Ammon's horn (tissue), 1 donor: ENCODE results near the gene GIMAP1.
"Not testable (repeated sequence)": the region's sequence is repeated elsewhere in the genome, so short reads cannot be mapped to it uniquely, and the experiment has no call there.

ENCODE experiments used
- DNase-seq: peaks from one replicate; pipeline ENCODE4 v3.0.0-alpha.2; 2016; ENCODE audit warnings: low spot score

The GIMAP1 gene

DNA sequence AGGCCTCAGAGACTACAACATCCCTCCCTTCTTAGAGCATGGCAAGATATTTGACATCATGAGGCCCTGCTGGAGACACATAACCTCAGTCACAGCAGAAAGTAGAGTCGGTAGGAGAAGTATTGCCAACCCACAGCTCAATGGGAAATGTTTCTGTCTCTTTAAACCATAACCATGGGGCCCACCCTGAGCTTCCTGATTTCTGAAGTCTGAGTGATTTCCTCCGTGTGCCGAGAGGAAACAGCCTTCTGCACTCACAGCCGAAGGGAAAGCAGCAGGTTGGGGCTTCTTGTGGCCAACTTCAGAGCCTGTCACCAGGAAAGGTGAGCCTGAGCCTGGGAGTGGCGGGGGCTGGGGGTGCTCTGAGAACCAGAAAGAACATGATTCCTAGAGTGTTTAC lies at the start of gene GIMAP1:
Gene GIMAP1 (plus strand): TSS at position 246 of the 400 bp plus-strand sequence. CDS start 2,435 bp downstream, outside the sequence.
- DNase-seq, result peak; percentile 55

DNA sequence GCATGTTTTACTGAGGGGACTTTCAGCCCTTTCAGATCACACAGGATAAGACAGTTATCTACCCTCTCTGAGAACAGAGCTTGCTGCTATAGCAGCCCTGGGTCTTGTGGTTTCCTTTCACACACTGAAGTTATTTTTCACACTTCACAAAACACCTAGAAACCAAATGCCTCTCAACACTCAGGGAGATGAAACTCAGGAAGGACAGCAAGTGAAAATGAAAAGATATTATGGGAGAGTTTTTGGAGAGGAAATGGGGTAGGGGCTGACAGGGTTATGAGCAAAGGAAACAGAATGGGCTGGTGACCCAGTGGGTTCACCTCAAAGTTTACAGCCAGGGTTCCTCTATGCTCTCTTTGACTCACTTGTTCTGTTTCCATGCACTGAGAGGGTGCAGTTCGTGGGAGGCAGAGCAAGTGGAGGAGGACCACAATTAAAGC lies 47.9 kb upstream of the GIMAP1 start:
- no peak for DNase-seq

DNA sequence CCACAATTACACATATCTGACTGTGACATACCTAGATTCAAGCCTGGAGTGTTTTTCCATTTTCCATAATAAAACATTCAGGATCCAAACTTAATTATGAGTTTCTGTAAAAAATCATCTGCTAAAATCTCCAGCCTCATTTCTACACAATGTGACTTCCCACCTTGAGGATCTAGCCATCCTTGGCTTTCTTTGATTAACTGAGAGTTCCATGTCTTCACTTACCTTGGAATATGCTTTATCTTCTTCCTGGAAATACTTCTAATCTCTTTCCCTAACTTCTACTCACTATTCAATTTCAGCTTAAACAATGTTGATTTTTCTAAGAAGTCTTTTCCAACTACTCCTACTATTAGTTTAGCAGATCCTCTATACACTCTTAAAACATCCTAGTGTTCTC lies 47.4 kb upstream of the GIMAP1 start:
- no peak for DNase-seq

DNA sequence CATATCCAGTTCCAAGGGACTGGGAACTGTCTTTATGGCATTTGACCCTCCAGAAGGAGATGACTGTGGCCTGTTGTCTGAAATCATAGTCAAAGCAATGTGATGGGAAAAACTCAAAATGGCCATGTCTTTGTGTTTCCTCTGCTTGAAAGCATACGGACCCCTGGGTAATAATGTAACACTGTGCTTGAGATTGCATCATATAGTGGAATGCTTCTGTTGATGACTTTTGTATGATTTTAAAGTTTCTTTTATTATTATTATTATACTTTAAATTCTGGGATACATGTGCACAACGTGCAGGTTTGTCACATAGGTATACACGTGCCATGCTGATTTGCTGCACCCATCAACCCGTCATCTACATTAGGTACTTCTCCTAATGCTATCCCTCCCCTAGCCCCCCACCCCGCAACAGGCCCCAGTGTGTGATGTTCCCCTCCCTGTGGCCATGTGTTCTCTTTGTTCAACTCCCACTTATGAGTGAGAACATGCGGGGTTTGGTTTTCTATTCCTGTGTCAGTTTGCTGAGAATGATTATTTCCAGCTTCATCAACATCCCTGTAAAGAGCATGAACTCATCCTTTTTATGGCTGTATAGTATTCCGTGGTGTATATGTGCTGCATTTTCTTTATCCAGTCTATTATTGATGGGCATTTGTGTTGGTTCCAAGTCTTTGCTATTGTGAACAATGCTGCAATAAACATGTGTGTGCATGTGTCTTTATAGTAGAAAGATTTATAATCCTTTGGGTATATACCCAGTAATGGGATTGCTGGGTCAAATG lies 44.4 kb upstream of the GIMAP1 start:
- not testable (repeated sequence) for DNase-seq

DNA sequence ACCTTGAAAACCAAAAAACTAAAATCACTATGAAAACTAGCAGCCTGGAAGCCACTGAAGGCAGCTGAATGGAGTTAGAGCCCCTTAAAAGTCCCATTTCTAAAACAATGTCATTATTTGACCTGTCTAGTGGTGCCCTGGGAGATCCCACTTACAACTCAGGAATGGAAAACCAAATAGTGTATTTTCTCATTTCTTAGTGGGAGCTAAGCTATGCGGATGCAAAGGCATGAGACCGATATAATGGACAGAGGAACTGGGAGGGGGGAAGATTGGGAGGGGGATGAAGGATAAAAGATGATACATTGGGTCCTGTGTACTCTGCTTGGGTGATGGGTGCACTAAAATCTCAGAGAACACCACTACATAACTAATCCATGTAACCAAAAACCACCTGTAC lies 40.7 kb upstream of the GIMAP1 start:
- DNase-seq, result no peak

DNA sequence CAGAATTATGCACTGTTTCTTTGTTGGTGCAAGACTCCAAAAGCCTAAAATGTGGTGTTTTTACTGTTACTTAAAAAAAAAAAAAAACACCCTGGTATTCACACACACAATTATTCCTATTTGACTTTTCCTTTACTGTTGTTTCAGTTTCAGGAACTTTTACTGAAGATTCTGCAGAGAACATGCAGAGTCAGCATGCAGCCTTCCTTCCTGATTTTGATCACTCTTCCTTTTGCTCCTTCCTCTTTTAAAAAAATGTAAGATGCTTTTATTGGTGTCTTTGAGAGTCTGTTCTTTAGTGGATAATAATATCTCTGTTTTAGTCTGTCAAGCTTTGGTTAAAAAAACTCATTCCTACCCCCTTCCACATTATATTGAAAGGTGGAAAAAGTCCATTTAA lies 40.1 kb upstream of the GIMAP1 start:
- not testable (repeated sequence) for DNase-seq

DNA sequence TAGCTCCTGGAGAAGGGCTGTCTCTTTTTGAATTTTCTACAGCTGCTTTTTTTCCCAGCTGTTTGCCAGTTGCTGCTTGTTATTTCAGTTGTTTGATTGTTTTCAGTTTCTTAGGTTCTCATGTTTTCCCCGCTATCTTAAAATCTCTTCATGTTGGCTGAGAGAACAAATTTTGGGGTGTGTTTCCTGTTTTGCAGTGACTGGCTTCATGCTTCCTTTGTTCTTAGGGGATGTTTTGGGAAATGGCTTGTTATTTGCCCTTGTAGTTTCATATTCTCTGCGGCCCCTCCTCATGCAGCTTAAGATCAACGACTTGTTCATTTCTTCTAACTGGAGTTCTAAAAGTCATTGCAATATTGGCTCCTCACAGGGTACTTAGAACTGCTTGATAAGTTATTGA lies 39.6 kb upstream of the GIMAP1 start:
- not testable (repeated sequence) for DNase-seq

DNA sequence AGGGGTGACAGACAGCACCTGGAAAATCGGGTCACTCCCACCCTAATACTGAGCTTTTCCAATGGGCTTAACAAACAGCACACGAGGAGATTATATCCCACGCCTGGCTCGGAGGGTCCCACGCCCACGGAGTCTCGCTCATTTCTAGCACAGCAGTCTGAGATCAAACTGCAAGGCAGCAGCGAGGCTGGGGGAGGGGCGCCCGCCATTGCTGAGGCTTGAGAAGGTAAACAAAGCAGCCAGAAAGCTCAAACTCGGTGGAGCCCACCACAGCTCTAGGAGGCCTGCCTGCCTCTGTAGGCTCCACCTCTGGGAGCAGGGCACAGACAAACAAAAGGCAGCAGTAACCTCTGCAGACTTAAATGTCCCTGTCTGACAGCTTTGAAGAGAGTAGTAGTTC lies 37.8 kb upstream of the GIMAP1 start:
- DNase-seq, result not testable (repeated sequence)

DNA sequence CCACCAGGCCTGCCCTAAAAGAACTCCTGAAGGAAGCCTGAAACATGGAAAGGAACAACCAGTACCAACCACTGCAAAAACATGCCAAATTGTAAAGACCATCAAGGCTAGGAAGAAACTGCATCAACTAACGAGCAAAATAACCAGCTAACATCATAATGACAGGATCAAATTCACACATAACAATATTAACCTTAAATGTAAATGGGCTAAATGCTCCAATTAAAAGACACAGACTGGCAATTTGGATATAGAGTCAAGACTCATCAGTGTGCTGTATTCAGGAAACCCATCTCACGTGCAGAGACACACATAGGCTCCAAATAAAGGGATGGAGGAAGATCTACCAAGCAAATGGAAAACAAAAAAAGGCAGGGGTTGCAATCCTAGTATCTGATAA lies 36.0 kb upstream of the GIMAP1 start:
- not testable (repeated sequence) for DNase-seq

DNA sequence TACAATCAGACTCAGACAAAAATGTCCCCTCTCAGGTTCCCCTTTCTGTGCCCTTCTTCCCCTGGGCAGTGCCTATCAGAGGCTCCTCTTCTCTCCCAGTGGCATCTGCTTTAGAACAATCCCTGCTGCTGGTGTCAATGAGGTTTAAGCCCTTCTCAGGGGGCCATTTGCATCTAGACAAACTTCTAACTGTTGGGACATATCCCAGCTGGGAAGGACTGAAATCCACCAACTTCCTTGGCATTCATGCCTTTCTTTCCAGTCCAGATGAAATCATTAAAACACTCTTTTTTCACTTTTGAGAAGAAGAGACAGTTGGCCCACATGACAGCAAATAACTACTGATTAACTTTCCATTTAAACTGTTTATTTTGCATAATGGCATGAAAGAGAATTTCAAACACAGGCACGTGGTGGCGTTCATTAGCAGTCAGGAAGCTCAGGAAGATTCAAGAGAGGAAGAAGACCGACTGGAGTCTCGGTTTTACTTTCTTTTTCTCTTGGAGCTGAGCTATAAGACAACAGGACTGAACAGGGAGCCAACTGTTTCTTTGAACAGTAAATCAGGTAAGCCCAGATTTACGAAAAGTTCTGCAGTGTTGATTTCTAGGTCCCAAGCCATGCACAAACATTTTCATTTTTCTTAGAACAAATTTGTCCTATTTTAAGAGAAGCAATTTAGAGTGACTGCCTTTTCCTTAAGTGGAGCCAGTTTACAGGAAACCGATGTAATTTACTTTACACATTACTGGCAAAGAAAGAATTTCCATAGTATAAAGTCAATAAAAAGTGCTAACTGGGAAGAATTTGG lies 31.0 kb upstream of the GIMAP1 start, which contains the start of gene GIMAP2:
Gene GIMAP2 (plus strand): TSS at position 488 of the 811 bp plus-strand sequence. CDS start 1,354 bp downstream, outside the sequence.
- DNase-seq, result peak; percentile 52

DNA sequence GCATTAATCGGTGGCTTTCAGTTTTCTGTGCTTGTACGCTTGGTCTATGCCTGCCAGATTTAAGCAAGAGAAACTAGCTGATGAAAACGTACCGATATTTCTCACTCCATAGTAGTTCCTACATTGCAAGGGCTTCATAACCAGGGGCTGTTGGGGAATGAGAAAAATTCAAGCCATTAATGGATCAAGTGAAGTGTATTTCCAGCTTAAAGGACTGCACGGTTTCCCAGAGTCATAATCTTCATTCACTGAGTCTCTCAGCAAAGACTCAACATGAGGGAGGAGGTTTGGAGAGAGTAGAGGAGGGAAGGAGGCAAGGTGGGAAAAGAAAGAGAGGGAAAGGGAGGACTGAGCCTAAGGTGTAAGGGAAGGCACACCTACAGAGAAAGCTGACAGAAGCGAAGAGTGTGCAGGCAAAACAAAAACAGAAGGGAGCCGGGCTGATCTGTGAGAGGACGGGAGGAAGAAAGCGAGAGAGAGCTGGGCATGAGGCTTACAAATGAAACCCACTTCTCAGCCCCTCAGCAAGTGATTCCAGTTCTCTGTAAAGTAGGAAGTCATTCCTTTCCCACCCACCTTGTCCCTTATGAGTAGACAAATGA lies 30.3 kb upstream of the GIMAP1 start:
- DNase-seq, result no peak

DNA sequence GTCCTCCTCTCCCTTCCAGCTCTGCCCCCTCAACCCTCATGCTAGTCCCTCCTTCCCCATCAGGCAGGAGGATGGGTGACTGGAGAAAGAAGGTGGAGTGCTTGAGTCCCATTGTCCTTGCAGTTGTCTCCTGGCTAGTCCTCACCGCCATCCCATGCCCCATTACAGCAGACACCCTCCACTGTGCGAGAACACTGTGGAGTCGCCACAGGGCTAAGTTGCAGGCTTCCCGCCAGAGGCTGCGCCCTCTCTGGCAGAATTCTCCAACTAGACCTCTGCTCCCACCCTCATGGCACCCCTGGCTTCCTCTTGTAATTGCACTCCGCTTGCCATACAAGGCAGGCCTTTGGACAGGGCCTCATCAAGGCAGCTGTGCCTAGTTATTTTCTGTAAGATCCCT lies 27.8 kb upstream of the GIMAP1 start:
- no peak for DNase-seq

DNA sequence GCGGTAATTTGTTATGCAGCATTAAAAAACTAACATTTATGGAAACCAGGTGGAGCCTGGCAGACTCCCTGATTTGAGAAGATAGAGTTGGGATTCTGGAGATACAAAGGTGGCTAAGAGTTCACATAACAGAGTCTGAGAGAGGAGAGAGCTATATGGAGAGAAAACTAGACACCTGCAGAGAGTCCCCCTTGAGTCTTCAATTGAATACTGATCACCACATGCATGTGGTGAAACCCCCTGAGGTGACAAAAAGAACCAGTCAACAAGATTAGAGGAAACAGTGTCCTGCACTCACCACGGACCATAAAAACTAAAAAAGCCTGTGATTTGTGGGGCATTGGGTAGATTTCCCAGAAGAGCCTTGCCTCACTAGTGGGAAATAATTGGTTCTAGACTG lies 20.8 kb upstream of the GIMAP1 start:
- DNase-seq, result no peak

DNA sequence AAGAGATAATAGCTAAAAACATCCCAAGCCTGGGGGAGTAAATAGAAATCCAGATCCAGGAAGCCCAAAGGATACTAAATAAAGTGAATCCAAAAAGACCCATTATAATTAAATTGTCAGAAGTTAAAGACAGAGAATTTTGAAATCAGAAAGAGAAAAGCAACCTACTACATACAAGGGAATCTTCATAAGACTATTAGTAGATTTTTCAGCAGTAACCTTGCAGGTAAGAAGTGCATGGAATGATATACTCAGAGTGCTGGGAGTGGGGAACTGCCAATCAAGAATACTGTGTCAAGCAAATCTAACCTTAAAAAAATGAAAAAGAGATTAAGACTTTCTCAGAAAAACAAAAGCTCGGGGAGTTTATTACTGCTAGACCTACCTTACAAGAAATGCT lies 13.2 kb upstream of the GIMAP1 start:
- DNase-seq, result no peak

DNA sequence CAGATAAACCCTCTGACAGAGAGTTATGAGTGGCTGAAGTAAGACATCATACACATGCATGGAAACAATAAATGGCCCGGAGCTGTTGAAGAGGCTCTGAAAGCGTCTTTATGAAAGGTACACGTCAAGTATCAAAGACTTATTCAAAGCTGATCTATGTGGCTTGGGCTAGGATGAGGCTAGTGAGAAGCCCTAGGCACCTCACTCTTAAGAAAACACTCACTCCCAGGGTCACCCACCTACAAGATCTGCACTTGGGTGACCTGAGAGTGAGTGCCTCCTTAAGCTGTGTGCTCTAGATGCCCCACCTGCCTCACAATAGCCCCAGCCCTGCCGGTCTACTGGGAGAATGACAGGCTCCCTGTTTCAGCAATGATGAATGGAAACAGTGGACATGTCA lies 1.1 kb upstream of the GIMAP1 start:
- DNase-seq, result no peak

DNA sequence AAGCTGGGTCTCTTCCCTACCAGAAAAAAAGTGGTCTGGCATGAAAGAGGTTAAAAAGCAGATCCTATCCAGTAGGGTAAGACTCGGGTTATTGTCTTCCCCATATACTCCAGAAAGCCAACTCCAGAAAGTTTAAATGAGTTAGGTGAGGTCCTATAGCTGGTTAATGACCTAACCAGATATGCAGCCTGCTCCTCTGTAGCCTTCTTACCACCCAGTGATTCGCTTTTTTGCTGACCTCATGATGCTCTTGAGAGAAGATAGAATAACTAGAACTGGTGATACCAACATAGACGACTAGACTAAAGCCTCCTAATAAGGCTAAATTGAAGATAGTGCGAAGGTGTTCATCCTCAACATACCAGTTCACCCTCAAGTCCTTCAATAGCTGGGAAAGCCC lies 675 bp upstream of the GIMAP1 start:
- no peak for DNase-seq

DNA sequence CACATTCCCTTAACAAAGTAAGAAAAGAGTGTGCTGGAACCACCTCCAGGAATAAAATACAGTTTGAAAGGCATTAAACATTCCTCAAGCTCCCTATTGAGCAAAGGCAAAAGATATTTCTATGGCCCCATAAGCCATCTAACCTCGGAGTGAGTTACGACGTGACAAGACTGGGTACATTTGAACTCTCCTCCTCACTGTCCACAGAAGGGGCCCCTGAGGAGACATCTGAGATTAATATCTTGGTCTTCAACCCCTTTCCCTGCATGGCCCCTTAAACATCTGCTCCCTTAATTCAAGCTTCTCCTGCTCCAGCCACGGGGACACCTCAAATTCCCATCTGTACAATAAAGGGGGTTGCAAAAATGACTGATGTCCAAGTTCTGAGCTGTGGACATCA lies 526 bp downstream of the GIMAP1 start:
- no peak for DNase-seq

DNA sequence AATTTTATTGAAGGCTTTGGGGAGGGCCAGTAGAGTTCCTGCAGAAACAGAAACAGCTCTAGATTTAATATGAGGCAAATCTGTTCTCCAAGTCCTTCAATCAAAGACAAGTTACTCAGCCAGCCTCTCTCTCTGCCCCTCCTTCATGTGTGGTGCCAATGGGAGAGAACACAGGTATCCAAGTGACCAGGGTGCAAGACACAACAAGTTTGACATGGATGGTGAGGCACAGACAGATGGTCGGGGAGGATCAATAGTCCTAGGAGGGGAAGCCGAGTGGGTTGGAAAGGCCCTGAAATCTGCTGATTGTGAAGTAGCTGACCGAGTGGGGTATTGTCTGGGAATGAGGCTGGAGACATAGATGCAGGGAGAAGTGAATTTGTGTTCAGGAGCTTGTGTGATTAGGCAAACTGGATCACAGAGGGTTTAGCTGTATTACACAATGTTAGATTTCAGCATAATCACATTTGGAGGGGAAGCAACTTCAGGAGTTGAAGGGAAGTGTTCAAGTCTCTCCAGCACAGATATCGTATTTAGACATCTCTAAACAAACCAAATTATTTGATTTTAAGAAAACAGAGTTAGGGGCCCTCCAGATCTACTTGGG lies 1.5 kb downstream of the GIMAP1 start:
- DNase-seq, result no peak

DNA sequence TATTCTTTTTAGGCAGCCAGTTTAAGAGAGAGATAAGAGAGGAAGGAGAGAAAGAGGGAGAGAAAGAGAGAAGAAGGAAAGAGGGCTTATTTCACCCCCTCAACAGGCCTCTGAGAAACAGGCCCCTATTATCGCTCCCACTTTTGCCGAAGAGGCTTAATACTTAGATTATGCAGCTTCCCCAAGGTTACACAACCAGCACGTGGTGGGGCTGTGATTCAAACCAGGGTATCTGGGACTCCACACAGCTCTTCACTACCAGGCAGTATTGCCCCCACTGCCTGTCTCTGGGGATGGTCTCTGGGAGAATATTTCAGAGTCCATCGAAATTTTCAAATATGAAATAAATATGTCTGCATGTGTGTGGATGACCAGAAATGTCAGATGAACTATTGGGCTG lies 3.0 kb downstream of the GIMAP1 start:
- DNase-seq, result no peak

DNA sequence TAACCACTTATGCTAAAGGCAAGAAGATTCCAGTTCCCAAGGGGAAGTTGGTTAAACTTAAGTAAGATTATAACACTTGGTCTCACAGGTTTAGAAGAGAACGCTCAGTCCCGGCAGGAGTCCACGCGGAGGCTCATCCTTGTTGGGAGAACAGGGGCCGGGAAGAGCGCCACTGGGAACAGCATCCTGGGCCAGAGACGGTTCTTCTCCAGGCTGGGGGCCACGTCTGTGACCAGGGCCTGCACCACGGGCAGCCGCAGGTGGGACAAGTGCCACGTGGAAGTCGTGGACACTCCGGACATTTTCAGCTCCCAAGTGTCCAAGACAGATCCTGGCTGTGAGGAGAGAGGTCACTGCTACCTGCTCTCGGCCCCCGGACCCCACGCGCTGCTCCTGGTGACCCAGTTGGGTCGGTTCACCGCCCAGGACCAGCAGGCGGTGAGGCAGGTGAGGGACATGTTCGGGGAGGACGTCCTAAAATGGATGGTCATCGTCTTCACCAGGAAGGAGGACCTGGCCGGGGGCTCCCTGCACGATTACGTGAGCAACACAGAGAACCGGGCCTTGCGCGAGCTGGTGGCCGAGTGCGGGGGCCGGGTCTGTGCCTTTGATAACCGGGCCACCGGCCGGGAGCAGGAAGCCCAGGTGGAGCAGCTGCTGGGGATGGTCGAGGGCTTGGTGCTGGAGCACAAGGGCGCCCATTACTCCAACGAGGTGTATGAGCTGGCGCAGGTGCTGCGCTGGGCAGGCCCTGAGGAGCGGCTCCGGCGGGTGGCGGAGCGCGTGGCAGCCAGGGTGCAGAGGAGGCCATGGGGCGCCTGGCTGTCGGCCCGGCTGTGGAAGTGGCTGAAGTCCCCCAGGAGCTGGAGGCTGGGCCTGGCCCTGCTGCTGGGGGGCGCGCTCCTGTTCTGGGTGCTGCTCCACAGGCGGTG lies 3.8 kb downstream of the GIMAP1 start:
- DNase-seq, result no peak

DNA sequence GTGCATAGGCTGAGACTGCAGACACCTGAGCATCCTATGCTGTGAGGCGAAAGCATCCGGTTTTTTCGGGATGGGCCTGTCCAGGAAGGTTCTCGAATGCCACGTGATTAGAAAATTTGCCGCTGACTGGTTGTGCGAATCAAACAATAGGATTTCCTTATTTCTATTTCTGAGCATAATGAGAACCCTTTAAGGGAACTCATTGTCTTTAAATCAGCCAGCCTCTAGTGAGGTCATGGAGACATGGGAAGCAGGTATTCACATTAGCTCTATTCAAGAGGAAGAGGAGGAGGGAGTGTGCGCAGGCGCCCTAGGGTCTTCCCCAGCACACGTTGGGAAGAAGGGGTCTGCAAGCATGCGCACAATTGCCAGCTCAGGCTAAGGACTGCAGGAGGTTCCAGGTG lies 5.6 kb downstream of the GIMAP1 start:
- no peak for DNase-seq
